Left lobe of liver (tissue), 2 donors: Measurements from ENCODE around the gene ADGRG1. TPM values are rescaled to one million over a fixed set of nuclear protein-coding genes. Genes with fewer than 3 reads are reported as not detected.

Experiments
- ATAC-seq: fragments of 200-7000 bp; cut with Tn5 transposase; one replicate; pipeline ENCODE4 v1.9.1; 2020; ENCODE audit warnings: mild to moderate bottlenecking, moderate library complexity
- DNase-seq: peaks from one replicate; pipeline ENCODE4 v3.0.0-alpha.2; 2020; ENCODE audit warnings: low spot score
- total RNA-seq: library from RNA; stranded (reverse); gene quantifications from one replicate; pipeline ENCODE4 v1.2.1, GENCODE V29; 2021
- donor health status: DM: no; HTN: no; CAD: no; lungs with moderate emphysema.
- donor health status: DM: no; HTN: yes; CAD: no.

ADGRG1 gene
- total RNA-seq, 1 donor from 2014 or later, result 5.1 TPM

DNA sequence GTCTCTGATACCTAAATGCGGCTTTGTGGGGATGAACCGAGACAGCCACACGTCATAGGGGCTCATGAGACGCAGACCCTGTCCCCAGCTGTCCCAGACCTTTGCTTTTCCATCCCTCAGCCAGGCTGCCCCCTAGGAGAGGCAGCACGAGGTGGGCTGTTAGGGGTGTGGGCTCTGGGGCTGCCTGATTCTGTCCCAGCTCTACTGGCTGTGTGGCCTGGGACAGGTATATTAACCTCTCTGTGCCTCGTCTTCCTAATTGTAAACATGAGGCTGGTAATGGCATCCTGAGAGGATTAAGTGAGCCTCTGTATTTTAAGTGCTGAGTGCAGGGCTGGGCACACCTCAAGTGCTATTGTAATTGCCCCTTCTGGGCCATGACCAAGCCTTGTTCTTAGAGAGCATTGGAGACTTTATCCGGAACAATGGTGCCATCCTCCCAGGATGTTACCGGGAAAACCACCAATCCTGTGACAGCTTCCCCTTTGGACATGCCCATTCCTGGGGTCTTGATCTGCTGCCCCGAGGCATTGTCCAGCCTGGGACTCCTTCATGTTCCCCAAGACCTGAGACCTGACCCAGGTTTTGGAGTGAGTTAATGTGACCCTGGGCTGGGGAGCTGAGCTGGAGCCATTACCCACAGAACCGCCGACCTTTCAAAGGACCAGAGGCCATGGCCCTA is 5.1 kb downstream of the ADGRG1 start:
- ATAC-seq (no peak), DNase-seq (no peak)

- no peak for DNase-seq
- no peak for ATAC-seq
Observed at GRCh38 chr16:57634171-57634570, 5.7 kb downstream of the ADGRG1 start.

- peak; percentile 83 for DNase-seq
Observed at GRCh38 chr16:57635266-57636097, 7.1 kb downstream of the ADGRG1 start.

DNA sequence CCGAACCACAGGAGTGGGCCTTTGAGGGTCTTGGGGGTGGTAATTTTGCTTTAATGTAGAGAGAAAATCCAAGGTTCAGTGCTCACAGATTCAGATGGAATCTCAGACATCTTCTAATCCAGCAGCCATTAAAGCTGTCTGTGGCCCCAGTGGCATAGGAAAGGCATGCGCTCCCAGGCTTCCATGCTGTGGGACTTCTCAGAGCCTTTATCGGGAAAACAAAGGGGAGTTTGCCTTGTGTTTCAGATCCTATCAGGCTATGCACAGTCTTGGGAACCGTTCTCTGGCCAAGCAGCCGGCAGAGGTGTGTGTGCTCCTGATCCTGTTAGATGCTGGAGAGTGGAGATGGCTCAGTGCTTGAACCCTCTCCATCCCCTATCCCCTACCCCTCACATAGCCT is 7.8 kb downstream of the ADGRG1 start:
- DNase-seq (no peak), ATAC-seq (no peak)

More at GRCh38 chr16:57635266-57636097, 7.1 kb downstream of the ADGRG1 start:
- peak; percentile 92 for ATAC-seq

- ATAC-seq (no peak), DNase-seq (no peak)
Observed at GRCh38 chr16:57637020-57637419, 8.6 kb downstream of the ADGRG1 start.

DNA sequence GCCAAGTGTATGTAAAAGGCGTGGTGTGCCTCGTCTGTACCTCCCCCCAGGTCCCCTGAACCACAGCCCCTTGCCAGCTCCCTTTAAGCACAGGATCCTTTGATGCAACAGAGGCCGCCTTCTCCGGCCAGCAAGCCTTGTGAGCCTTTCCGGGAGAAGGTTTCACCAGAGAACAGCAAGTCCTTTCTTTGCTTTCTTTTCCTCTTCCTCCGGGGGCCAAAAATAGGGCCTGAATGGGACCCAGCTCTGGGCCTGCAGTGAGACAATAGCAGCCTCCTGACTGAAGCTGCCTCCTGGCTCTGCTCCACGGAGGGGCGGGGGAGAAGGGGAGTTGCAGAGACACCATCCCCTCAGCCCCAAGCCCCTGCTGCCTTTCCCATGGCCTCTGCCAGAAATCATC is 9.0 kb downstream of the ADGRG1 start:
- DNase-seq (no peak), ATAC-seq (no peak)

GRCh38 chr16:57637965-57638364 is 9.5 kb downstream of the ADGRG1 start:
- no peak for DNase-seq
- ATAC-seq, result no peak

DNA sequence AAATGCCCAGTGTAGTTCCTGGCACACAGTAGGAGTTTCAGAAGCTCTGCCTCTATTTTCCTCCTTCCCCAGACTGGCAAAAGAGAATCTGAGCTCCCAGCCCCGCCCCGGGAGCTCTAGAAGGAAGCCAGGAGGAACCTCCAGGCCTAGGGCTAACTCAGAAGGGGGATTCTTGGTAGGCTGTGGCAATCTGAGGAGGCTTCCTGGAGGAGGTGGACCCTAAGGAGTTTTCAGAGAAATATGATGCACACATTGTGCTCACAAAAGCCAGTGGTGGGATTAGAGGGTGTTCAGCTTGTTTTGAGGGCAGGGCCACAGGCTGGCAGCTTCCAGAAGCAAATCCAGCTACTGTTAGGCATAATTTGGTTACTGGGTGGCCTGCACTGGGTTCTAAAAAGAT is 10.0 kb downstream of the ADGRG1 start:
- DNase-seq, result no peak
- no peak for ATAC-seq

DNA sequence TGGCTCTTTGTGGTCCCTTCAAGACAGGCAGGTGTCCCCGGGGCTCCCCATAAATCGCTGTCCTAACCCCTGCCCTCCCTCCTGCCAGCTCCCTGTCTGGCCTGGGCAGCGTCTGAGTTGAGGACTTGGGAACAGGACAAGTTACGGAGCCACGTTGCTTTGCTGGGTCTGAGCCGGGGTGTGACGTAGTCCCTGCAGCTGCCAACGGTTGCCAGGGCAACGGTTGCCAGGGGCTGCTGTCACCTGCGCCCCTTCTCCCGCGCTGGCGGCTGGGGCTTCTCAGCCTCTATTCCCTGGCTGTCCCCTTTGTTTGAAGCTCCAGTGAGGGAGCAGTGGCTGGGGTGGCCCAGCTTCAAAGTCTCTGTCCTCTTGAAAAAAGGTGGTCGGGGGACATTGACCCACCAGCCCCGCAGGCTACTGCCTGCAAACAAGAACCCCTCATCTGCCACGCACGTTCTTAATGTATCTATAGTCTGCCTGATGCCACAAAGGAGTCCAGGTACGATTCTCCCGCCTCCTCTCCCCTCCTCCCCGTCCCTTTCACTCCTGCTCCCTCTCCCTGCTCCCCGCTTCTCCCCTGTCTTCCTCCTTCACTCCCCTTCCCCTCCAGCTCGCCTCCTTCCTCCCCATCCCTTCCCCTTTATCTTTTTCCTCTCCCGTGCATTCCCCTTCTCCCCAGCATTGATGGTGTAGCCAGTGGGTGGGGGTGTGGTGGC is 10.9 kb downstream of the ADGRG1 start:
- ATAC-seq, result peak; percentile 68
- peak; percentile 70 for DNase-seq

DNA sequence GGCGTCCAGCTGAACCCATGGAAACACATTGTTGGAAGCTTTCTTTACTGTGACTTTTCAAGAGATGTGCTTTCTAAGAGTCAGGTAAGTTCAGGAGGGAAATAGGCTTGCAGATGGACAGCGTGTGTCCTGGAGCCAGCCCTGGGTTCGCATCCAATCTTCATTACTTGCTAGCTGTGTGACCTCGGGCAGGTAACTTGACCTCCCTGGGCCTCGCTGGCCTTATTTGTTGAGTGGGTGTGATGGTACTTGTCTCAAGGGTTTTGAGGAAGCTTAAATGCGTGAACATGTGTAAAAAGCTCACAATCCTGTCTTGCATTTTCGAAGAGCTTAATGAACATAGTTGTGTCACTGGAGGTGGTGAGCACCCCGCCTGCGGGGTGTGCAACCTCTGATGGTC is 11.8 kb downstream of the ADGRG1 start:
- DNase-seq, result no peak
- ATAC-seq, result no peak

DNA sequence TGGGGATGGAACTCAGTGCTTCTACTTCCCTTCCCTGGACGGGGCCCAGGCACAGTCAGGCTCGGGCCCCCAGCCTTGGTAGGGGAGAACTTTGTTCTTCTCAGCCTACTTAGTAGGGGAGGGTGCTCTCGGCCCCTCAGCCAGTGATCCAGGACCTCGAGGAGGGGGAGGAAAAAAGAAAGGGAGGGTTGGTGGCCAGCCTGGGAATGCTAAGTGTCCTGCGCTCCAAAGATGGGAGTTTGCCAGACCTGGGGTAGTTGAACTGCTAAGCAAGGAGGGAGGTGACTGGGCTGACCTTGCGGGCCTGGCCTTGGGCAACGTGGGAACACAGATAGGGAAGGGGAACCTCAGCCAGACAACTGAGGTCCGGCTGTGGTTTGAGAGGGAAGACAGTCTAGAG is 12.2 kb downstream of the ADGRG1 start:
- no peak for DNase-seq
- ATAC-seq, result no peak

GRCh38 chr16:57642160-57643135 is 14.0 kb downstream of the ADGRG1 start:
- ATAC-seq, result no peak

GRCh38 chr16:57643147-57643874 is 14.9 kb downstream of the ADGRG1 start:
- DNase-seq, result no peak
- no peak for ATAC-seq

More at GRCh38 chr16:57642160-57643135, 14.0 kb downstream of the ADGRG1 start:
- no peak for DNase-seq

DNA sequence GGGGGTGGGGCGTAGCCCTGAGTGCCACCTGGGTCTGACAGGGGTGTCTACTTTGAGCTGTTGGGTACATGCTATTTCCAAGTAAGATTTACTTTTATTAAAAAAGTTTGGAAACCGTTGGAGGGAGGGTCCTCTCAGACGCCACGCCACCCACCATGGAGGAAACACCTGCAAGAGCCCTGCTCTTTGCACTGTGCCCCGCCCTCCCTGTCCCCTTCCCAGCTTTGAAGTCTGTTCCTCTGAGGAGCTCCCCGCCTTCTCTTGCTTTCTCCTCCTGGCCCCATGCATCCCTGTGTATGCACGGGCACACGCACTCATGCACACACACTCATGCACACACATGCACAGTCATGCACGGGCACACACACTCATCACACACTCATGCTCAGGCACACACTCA is 15.5 kb downstream of the ADGRG1 start:
- no peak for ATAC-seq

GRCh38 chr16:57644383-57645014 is 16.1 kb downstream of the ADGRG1 start:
- ATAC-seq (no peak), DNase-seq (no peak)

More for the DNA sequence above, 15.5 kb downstream of the ADGRG1 start:
- no peak for DNase-seq

DNA sequence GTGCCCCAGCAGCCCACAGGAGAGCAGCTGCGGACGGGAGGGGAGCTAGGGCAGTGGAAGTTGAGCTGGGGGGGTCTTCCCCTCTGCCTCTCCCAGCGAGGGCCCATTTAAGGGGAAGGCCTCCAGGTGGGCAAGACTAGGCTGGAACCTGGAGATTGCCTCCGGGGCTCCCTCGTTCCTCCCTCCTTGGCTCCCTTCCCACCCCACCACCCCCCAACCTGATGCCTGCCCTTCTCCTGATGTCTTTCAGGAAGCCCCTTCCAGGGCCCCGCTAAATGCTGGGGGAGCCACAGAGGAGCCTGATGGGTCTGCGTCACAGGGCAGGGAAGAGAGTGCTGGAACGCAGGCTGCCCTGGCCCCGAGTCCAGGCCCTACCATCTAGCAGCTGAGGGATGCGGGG is 16.7 kb downstream of the ADGRG1 start:
- no peak for DNase-seq
- no peak for ATAC-seq

DNA sequence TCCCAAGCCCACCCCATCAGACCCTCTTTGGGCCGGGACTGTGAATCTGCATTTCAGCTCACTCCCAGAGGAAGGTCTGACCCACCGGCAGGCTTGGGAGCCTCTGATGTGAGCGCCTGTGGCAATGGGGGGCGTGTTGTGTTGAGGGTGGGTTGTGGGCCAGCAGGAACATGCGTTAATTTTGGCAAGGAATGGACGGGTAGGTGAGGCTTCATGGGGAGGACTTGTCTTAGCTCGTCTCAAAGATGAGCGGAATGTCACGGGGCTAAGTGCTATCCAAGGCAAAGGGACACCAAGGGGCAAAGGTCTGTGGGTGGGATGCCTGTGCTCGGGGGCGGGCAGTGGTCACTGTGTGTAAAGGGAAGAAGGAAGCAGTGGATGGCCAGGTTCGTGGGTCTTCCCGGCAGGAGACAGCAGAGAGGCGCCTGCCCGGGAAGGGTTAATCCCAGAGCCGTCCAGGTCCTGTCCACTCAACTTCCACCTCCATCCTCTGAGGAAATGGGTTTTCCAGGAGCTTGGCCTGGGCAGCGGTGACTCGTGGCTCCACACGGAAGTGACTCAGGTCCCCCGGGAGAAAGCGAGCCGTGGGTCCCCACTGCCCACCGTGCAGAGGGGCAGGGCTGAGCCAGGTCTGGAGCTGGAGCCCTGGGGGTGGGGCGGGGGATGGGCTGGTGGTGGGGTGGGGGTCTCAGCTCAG is 17.4 kb downstream of the ADGRG1 start:
- DNase-seq (no peak), ATAC-seq (peak; percentile 9)

- DNase-seq (no peak), ATAC-seq (no peak)
Observed at GRCh38 chr16:57646388-57647039, 18.1 kb downstream of the ADGRG1 start.
